ENCODE data around the gene RNF125. TPM values are rescaled to one million over a fixed set of nuclear protein-coding genes. Genes with fewer than 3 reads are reported as not detected.

Gene RNF125
- total and polyA plus RNA-seq, 2 donors (not counting 1 experiment from before 2014, with no cell fraction given) = 5.6 to 7.7 TPM

DNA sequence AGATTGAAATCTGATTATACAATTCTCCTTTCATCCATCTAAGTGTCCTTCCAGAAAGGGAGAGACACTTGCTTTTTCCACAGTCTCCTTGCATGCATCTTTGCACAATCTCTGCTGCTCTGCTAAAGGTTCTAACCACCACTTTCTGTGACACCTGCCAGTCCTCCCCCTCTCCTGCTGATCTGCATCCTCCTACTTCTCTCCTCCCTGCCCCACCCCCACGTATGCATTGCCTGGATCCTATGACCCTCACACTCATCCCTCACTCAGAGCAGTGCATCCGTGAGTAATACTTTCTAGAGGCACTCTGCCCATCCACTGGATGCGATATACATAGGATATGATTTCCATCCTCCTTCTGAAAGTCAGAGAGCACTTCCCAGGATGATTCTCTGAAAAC lies 48.0 kb upstream of the RNF125 start:
- Histone ChIP-seq H3K4me1 (ENCODE audit: control insufficient read depth in 2 of 2, insufficient read depth in 2 of 2, low read length in 2 of 2) (no peaks in the 10 kb centered on the region), H4K20me1 (ENCODE audit: control insufficient read depth, insufficient read depth, low read length, poor library complexity, severe bottlenecking) (no peaks in the 10 kb centered on the region), H3K79me2 (ENCODE audit: control insufficient read depth, insufficient read depth, low read length) (no peaks in the 10 kb centered on the region), H3K4me3 (ENCODE audit: control extremely low read depth in 1 of 5, extremely low read depth in 1 of 5, insufficient read depth in 1 of 5, low read depth in 2 of 5, low read length in 4 of 5) (no peak overlapping the region), H3K9ac (ENCODE audit: low read length) (no peak overlapping the region), H2AFZ (ENCODE audit: insufficient read depth, low read depth, low read length, poor library complexity, severe bottlenecking) (no peak overlapping the region), H3K36me3 (replicated peaks in 1 of 2; ENCODE audit: control extremely low read depth in 1 of 2, control insufficient read depth in 1 of 2, extremely low read depth in 1 of 2, insufficient read depth in 2 of 2, low read length in 1 of 2) (no peaks in the 10 kb centered on the region), H3K27me3 (replicated peaks in 1 of 4; ENCODE audit: control extremely low read depth in 1 of 4, control insufficient read depth in 3 of 4, insufficient read depth in 4 of 4, low read length in 3 of 4) (no peaks in the 10 kb centered on the region), H3K9me3 (ENCODE audit: control extremely low read depth in 1 of 3, control insufficient read depth in 2 of 3, insufficient read depth in 1 of 3, low read length in 2 of 3) (peaks cover 4 to 32% (median 24%) of the 10 kb centered on the region in 3 donors), H3K4me2 (replicated peaks; ENCODE audit: low read depth, low read length, poor library complexity, severe bottlenecking) (no peak overlapping the region), H3K27ac (ENCODE audit: low read length in 2 of 2) (no peak overlapping the region)
- TF ChIP-seq, protein P1, sequence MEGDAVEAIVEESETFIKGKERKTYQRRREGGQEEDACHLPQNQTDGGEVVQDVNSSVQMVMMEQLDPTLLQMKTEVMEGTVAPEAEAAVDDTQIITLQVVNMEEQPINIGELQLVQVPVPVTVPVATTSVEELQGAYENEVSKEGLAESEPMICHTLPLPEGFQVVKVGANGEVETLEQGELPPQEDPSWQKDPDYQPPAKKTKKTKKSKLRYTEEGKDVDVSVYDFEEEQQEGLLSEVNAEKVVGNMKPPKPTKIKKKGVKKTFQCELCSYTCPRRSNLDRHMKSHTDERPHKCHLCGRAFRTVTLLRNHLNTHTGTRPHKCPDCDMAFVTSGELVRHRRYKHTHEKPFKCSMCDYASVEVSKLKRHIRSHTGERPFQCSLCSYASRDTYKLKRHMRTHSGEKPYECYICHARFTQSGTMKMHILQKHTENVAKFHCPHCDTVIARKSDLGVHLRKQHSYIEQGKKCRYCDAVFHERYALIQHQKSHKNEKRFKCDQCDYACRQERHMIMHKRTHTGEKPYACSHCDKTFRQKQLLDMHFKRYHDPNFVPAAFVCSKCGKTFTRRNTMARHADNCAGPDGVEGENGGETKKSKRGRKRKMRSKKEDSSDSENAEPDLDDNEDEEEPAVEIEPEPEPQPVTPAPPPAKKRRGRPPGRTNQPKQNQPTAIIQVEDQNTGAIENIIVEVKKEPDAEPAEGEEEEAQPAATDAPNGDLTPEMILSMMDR (IDR thresholded peaks at IDR 0.05) = no peak
- no peak for TF ChIP-seq EZH2 (IDR thresholded peaks at IDR 0.05; ENCODE audit: borderline replicate concordance, insufficient read depth, low read depth, low read length, poor library complexity, severe bottlenecking)
- H3K27ac Mint-ChIP-seq = no peak overlapping the region
- CTCF ChIA-PET = no interaction called here
- ATAC-seq (ENCODE audit: low read depth) (no peak), DNase-seq (no peak)
- POLR2A ChIA-PET = no interaction called here
- no peak overlapping the region for H3K4me3 Mint-ChIP-seq
- 80% methylated on average over 1 of the region's 3 CpGs for WGBS (ENCODE audit: insufficient coverage)
- H3K27me3 Mint-ChIP-seq = no peaks in the 10 kb centered on the region
- H3K9me3 Mint-ChIP-seq (ENCODE audit: insufficient read depth) = peaks cover 7% of the 10 kb centered on the region
- no peaks in the 10 kb centered on the region for H3K4me1 Mint-ChIP-seq
- intact Hi-C loops (cut with micrococcal nuclease) = loop anchor here (10.0 kb wide), 1 partner anchor 46 kb away; no protein-coding TSS in a partner anchor

GRCh38 chr18:31973929-31974546 lies 44.6 kb upstream of the RNF125 start:
- Histone ChIP-seq H3K27ac (ENCODE audit: low read length in 2 of 2) (no peak overlapping the region), H3K79me2 (ENCODE audit: control insufficient read depth, insufficient read depth, low read length) (no peaks in the 10 kb centered on the region), H2AFZ (ENCODE audit: insufficient read depth, low read depth, low read length, poor library complexity, severe bottlenecking) (no peak overlapping the region), H3K36me3 (replicated peaks in 1 of 2; ENCODE audit: control extremely low read depth in 1 of 2, control insufficient read depth in 1 of 2, extremely low read depth in 1 of 2, insufficient read depth in 2 of 2, low read length in 1 of 2) (no peaks in the 10 kb centered on the region), H3K4me2 (replicated peaks; ENCODE audit: low read depth, low read length, poor library complexity, severe bottlenecking) (no peak overlapping the region), H3K27me3 (replicated peaks in 1 of 4; ENCODE audit: control extremely low read depth in 1 of 4, control insufficient read depth in 3 of 4, insufficient read depth in 4 of 4, low read length in 3 of 4) (no peaks in the 10 kb centered on the region), H3K9ac (ENCODE audit: low read length) (no peak overlapping the region), H3K9me3 (ENCODE audit: control extremely low read depth in 1 of 3, control insufficient read depth in 2 of 3, insufficient read depth in 1 of 3, low read length in 2 of 3) (peaks cover 6 to 40% (median 31%) of the 10 kb centered on the region in 3 donors), H3K4me3 (ENCODE audit: control extremely low read depth in 1 of 5, extremely low read depth in 1 of 5, insufficient read depth in 1 of 5, low read depth in 2 of 5, low read length in 4 of 5) (no peak overlapping the region), H3K4me1 (ENCODE audit: control insufficient read depth in 2 of 2, insufficient read depth in 2 of 2, low read length in 2 of 2) (no peaks in the 10 kb centered on the region), H4K20me1 (ENCODE audit: control insufficient read depth, insufficient read depth, low read length, poor library complexity, severe bottlenecking) (no peaks in the 10 kb centered on the region)
- ATAC-seq (ENCODE audit: low read depth) (no peak), DNase-seq (no peak)
- intact Hi-C loops (cut with micrococcal nuclease) = loop anchor here (10.0 kb wide), 1 partner anchor 49 kb away; no protein-coding TSS in a partner anchor
- Mint-ChIP-seq H3K4me3 (no peak overlapping the region), H3K9me3 (ENCODE audit: insufficient read depth) (peaks cover 10% of the 10 kb centered on the region), H3K27me3 (no peaks in the 10 kb centered on the region), H3K27ac (no peak overlapping the region), H3K4me1 (no peaks in the 10 kb centered on the region)
- TF ChIP-seq, protein P1 (IDR thresholded peaks at IDR 0.05) = no peak
- no peak for TF ChIP-seq EZH2 (IDR thresholded peaks at IDR 0.05; ENCODE audit: borderline replicate concordance, insufficient read depth, low read depth, low read length, poor library complexity, severe bottlenecking)
- ChIA-PET CTCF (interaction anchor here (0.7 to 1.2 kb wide), 2 partner anchors 12 to 81 kb away, joined by 3 to 5 read pairs; no protein-coding TSS in a partner anchor), POLR2A (no interaction called here)
- WGBS (ENCODE audit: insufficient coverage) = 95% methylated on average over 4 of the region's 4 CpGs

Measured in B cell (primary cell).